ENCODE results near the gene UFSP2.

GRCh38 chr4:185398618-185399017, 27.1 kb downstream of the UFSP2 start:
- TF ChIP-seq CTCF (IDR thresholded peaks at IDR 0.05; ENCODE audit: insufficient read depth, low read depth, low read length) = no peak
- no peak for TF ChIP-seq EZH2 (IDR thresholded peaks at IDR 0.05; ENCODE audit: insufficient read depth, low read length)
